Dendritic cell treated with granulocyte-macrophage colony-stimulating factor and Interleukin-4, amounts not matched to agents 40 ng/mL and 50 ng/mL, for 4 days (primary cell): Measurements from ENCODE around the gene DNMT3B.

Experiments used
- H3K27ac Mint-ChIP-seq: one replicate; pipeline ENCODE4 v1.8.0; 2022; ENCODE audit warnings: mild to moderate bottlenecking, mixed read lengths
- H3K27me3 Mint-ChIP-seq: one replicate; pipeline ENCODE4 v1.8.0; 2022; ENCODE audit warnings: mild to moderate bottlenecking, mixed read lengths
- H3K36me3 Mint-ChIP-seq: one replicate; pipeline ENCODE4 v1.8.0; 2022; ENCODE audit warnings: low read depth, mixed read lengths
- H3K4me1 Mint-ChIP-seq: one replicate; pipeline ENCODE4 v1.8.0; 2022; ENCODE audit warnings: low read depth, mixed read lengths
- H3K4me3 Mint-ChIP-seq: one replicate; pipeline ENCODE4 v1.8.0; 2022; ENCODE audit warnings: mild to moderate bottlenecking, moderate library complexity, mixed read lengths
- H3K9me3 Mint-ChIP-seq: one replicate; pipeline ENCODE4 v1.8.0; 2022; ENCODE audit warnings: mixed read lengths
- intact Hi-C: fragments of 100-400 bp; cut with micrococcal nuclease; formaldehyde crosslinking; loops from one replicate; pipeline ENCODE4 v1.15.0; 2022

The DNMT3B gene

DNA sequence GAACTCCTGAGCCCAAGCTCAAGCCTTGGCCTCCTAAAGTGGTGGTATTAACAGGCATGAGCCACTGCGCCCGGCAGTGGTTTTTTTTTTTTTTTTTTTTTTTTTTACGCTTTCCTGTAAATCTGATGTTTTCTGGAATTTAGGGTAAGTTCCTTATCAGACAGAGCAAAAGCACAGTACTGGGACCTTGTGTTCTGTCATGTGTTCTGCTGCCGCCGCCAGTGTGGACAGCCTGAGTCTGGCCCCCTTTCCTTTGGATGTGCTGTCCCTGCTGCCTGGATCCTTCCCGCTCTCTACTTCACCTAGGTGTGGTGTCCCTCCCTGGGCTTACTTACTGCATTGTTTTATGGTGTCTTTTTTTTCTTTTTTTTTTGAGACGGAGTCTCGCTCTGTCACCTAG, 11.7 kb downstream of the DNMT3B start:
- H3K27ac Mint-ChIP-seq = no peak overlapping the region
- intact Hi-C loops = no loop called here
- no peaks in the 10 kb centered on the region for H3K9me3 Mint-ChIP-seq
- H3K4me1 Mint-ChIP-seq = peaks cover 11% of the 10 kb centered on the region
- H3K4me3 Mint-ChIP-seq = no peak overlapping the region
- no peaks in the 10 kb centered on the region for H3K36me3 Mint-ChIP-seq
- H3K27me3 Mint-ChIP-seq = no peaks in the 10 kb centered on the region

DNA sequence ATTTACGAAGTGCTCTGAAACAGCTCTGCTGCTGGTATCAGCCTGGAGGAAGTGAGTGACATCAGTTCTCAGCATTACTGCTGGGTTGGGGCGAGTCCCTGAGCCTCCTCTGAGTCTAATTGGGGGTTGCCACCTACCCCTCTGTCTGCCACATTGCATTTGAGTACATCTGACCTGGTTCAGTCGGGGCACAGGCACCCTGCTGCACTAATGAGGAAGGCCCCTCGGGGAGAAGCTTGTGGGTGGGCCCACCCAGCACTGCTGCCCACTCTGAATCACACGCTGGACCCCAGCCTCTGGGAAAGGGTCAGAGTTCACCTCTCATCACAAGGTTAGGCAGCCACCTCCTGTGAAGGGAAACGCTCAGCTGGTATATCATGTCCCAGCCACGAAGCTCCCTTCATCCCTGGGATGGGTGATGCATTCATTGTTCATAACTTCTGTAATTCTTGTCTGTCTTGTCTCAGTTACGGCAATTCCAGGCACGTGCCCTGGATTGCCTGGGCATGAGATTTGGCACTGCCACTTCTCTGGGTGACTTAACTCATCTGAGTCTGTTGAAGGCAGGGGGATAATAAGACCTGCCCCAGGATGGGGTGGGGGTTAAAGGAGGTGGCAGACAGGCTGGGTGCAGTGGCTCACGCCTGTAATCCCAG, 13.3 kb downstream of the DNMT3B start:
- peaks cover 11% of the 10 kb centered on the region for H3K4me1 Mint-ChIP-seq
- H3K27me3 Mint-ChIP-seq = no peaks in the 10 kb centered on the region
- intact Hi-C loops = no loop called here
- no peak overlapping the region for H3K27ac Mint-ChIP-seq
- H3K9me3 Mint-ChIP-seq = no peaks in the 10 kb centered on the region
- H3K36me3 Mint-ChIP-seq = no peaks in the 10 kb centered on the region
- no peak overlapping the region for H3K4me3 Mint-ChIP-seq

DNA sequence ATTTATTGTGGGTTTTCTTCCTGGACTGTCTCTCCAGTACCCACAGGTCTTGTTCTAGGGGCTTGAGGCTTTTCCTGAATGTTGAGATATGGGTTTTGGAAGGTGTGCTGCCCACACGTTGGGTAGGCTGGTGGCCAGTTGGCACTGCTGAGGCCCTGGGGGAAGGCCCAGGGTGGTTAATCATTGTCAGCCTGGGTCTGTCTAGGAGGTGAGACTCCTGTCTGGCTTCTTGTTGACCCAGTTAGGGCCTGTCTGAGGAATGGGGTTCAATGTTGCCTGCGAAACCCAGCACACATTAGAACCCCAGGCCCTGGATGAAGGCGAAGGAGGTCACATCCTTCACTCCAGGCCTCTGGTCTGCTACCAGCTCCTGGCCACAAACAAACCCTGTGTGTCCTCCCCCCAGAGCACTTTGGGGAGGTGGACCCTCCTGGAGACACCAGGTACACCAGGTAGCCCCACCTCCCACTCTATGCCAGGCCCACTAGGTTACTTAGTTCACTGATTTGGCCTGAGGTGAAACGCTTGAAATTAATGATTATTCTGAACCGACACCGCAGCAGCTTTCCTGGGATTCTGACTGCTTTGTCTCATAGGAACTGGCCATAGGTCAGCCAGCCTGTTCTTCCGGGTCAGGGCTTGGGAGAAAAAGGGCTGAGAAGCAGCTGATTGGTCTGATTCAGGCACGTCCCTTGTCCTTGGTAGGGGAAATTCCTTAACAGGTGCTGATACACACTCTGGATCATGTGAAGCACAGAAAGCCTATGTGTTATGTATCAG, 15.2 kb downstream of the DNMT3B start:
- Mint-ChIP-seq H3K27me3 (no peaks in the 10 kb centered on the region), H3K4me1 (peaks cover 5% of the 10 kb centered on the region), H3K9me3 (no peaks in the 10 kb centered on the region), H3K27ac (no peak overlapping the region), H3K4me3 (no peak overlapping the region), H3K36me3 (no peaks in the 10 kb centered on the region)
- intact Hi-C loops = no loop called here

DNA sequence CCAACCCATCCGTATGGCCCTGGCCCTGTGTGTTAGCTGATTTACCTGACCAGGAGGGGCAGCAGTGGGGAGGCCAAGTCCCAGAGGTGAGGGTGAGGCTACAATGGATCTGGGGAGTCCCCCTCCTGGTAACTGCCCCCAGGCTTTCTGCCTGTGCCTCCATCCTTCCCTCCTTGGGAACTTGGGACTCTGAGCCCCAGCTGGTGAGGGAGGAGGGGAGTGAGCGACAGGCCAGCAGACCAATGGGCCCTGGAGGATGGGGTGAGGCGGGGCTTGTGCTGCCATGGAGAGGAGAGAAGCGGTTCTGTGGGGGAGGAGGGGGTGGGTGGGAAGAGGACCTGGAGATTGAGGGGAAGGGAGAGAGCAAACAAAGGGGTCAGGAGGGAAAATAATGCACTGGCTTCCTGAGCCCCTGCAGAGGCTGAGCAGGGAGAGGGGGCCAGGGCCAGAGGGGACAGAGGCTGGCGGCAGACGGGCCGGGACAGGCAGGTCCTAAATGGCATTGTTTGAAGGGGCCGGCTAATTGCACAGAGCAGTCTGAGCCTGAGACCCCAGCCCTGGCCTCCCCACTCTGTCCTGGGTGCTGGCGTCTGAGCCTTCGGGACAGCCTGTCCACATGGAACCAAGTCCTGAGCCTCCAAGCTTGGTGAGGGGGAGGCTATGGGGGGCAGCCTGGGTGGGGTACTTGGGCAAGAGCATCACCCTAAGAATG, 17.5 kb downstream of the DNMT3B start:
- no peaks in the 10 kb centered on the region for H3K9me3 Mint-ChIP-seq
- intact Hi-C loops = loop anchor here (2.0 kb wide), 1 partner anchor 107 kb away; the partner anchor contains the start of gene C20orf203
- peaks cover 5% of the 10 kb centered on the region for H3K4me1 Mint-ChIP-seq

DNA sequence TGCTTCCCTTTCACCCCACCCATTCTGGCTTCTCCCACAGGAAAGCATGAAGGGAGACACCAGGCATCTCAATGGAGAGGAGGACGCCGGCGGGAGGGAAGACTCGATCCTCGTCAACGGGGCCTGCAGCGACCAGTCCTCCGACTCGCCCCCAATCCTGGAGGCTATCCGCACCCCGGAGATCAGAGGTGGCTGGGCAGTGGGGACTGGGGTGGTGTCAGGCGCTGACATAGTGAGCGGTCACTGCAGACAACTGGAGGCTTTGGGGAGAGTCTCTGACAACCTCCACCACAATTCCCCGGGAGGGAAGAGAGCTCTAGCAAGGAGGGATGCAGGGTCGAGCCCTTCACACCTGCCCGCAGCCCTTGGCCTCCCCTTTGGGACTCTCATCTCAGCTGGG, 18.1 kb downstream of the DNMT3B start:
- intact Hi-C loops = no loop called here

More for the DNA sequence above, 17.5 kb downstream of the DNMT3B start:
- H3K4me3 Mint-ChIP-seq = no peak overlapping the region
- H3K27me3 Mint-ChIP-seq = no peaks in the 10 kb centered on the region
- no peaks in the 10 kb centered on the region for H3K36me3 Mint-ChIP-seq
- no peak overlapping the region for H3K27ac Mint-ChIP-seq

DNA sequence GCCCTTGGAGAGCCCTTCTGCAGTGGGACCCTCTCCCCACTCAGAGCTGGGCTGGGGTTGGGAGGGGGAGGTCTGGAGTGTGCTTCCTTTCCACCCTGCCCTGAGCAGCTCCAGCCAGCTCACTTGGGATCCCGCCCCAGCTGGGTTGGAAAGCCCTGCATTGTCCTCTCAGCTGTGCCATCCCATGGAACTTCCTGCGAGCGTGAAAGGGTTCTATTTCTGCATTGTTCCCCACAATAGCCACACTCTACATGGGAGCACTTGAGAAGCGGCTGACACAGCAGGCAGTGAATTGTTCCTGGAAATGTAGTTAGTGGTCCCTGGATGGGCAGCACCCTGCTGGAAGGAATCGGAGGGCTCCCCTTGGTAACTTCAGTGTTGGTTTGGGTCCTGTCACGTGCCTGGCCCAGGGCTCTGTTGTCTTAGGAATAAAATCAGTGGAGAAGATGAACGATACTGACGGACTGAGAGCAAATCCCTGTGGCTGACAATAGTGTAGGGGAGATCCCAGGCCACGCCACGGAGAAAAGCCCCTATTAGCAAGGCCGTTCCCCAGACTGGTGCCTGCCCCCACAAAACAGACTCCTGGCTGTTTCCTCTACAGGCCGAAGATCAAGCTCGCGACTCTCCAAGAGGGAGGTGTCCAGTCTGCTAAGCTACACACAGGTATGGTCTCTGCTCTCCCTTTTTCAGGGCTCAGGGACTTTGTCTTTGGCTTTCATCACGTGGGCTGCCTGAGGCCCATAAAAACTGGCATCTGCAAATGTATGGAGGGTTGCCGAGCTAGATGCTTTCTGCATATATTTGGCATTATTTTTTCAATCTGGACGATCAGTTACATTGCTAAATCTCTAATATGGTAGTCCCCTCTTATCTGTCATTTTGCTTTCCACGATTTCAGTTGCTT, 18.8 kb downstream of the DNMT3B start:
- no peaks in the 10 kb centered on the region for H3K36me3 Mint-ChIP-seq
- no peaks in the 10 kb centered on the region for H3K27me3 Mint-ChIP-seq
- H3K27ac Mint-ChIP-seq = no peak overlapping the region
- H3K4me1 Mint-ChIP-seq = peaks cover 5% of the 10 kb centered on the region
- H3K9me3 Mint-ChIP-seq = no peaks in the 10 kb centered on the region
- no peak overlapping the region for H3K4me3 Mint-ChIP-seq
- intact Hi-C loops = no loop called here

More for the DNA sequence above, 18.1 kb downstream of the DNMT3B start:
- Mint-ChIP-seq H3K27me3 (no peaks in the 10 kb centered on the region), H3K4me3 (no peak overlapping the region), H3K4me1 (peaks cover 5% of the 10 kb centered on the region), H3K27ac (no peak overlapping the region), H3K9me3 (no peaks in the 10 kb centered on the region), H3K36me3 (no peaks in the 10 kb centered on the region)

DNA sequence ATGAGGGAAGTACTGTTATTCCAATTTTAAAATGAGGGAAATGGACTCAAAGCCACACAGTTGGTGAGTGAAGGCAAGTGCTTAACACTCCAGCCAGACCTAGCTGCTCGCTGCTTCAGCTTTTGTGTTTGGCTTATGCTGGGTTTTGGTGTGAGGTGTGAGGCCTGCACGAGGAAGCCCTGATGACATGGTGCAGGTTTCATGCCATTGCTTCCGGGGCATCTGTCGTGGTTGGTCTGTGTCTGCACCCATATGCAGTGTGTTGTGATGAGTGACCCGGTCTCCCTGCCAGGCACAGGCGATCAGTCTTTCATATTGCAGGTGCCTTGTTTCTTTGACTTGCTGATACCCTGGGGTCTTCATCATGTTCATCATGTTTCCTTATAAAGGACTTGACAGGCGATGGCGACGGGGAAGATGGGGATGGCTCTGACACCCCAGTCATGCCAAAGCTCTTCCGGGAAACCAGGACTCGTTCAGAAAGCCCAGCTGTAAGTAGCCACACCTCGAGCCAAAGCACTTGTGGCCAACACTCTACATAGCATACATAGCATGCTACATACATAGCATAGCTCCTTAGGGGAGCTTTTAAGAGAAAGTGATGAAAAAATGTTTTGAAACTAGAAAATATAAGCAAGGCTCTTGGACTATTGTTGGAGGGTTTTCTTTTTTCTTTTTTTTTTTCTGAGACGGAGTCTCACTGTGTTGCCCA, 22.3 kb downstream of the DNMT3B start:
- Mint-ChIP-seq H3K4me3 (no peak overlapping the region), H3K4me1 (no peaks in the 10 kb centered on the region), H3K27me3 (no peaks in the 10 kb centered on the region), H3K9me3 (no peaks in the 10 kb centered on the region), H3K27ac (no peak overlapping the region), H3K36me3 (no peaks in the 10 kb centered on the region)
- intact Hi-C loops = no loop called here

DNA sequence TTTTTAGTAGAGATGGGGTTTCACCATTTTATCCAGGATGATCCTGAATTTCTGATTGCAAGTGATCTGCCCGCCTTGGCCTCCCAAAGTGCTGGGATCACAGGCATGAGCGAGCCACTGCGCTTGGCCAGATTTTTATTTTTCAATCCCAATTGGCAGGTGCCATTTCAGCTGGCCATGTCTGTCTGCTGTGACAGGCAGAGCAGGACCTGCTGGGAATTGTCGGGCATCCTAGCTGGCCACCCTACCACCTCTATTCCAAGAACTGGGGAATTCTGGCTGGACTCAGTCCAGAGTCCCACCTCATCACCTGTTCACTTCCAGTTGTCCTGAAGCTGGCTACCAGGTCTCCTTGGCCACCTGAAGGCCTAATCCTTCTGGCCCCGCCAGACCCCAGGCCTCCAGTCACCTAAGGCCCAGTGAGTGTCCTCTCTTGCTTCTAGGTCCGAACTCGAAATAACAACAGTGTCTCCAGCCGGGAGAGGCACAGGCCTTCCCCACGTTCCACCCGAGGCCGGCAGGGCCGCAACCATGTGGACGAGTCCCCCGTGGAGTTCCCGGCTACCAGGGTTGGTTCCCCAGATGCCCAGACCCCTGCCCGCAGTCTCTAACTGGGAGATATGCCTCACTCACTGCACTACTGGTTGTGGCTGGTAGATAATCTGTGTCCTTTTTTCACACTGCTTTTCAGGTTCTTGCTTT, 24.0 kb downstream of the DNMT3B start:
- no peak overlapping the region for H3K27ac Mint-ChIP-seq
- no peak overlapping the region for H3K4me3 Mint-ChIP-seq
- no peaks in the 10 kb centered on the region for H3K27me3 Mint-ChIP-seq
- H3K9me3 Mint-ChIP-seq = no peaks in the 10 kb centered on the region
- intact Hi-C loops = no loop called here
- peaks cover 9% of the 10 kb centered on the region for H3K4me1 Mint-ChIP-seq
- H3K36me3 Mint-ChIP-seq = no peaks in the 10 kb centered on the region

DNA sequence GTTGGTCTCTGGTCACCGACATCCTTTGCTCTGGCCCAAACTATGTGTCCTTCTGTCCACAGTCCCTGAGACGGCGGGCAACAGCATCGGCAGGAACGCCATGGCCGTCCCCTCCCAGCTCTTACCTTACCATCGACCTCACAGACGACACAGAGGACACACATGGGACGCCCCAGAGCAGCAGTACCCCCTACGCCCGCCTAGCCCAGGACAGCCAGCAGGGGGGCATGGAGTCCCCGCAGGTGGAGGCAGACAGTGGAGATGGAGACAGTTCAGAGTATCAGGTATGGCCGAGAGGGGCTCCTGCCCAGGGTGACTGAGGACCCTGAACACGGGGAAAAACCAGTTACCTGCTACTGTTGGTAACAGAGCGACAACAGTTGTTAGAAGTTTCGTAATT, 25.0 kb downstream of the DNMT3B start:
- no peaks in the 10 kb centered on the region for H3K27me3 Mint-ChIP-seq
- H3K27ac Mint-ChIP-seq = no peak overlapping the region
- no peaks in the 10 kb centered on the region for H3K36me3 Mint-ChIP-seq
- no peaks in the 10 kb centered on the region for H3K9me3 Mint-ChIP-seq
- peaks cover 9% of the 10 kb centered on the region for H3K4me1 Mint-ChIP-seq
- no peak overlapping the region for H3K4me3 Mint-ChIP-seq
- intact Hi-C loops = no loop called here

DNA sequence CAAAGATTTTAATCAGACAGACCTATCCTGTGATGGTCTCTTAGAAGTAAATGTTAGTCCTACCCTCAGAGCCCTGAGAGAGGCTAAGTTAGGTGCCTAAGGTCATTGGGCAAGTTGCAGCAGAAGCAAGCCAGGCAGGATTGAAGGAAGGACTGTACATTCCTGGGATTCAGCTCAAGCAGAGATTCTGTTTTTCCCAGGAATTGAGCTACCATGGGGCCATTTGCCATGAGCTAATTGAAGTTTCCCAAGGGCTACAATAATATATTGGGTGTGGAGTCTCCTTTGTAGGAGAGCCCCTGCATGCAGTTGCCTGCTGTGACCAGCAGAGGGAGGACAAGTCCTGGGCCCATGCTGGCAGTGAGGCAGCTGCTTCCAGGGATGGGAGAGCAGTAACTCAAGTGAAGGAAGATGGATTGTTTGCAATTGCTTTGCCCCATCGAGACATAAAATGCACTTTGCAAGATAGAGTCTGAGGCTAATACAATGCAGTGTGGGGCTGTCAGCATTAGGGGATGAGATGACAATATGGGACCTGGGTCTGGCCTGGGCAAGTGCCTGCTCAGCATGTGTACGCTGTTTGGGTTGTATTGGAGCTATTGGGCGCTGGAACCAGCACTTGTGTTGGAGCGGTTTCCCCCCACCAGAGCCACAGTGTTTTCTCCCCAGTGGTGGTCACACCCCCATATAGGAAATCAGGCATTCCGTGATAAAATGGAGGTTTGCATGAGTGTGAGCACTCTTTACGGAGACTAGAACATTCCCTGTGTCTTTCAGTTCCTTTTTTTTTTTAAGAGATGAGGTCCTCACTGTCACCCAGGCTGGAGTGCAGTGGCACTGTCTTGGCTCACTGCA, 27.9 kb downstream of the DNMT3B start:
- Mint-ChIP-seq H3K4me3 (no peak overlapping the region), H3K27ac (no peak overlapping the region), H3K9me3 (no peaks in the 10 kb centered on the region), H3K36me3 (no peaks in the 10 kb centered on the region), H3K4me1 (peaks cover 9% of the 10 kb centered on the region), H3K27me3 (no peaks in the 10 kb centered on the region)
- intact Hi-C loops = loop anchor here (1.0 kb wide), 1 partner anchor 104 kb away; no protein-coding TSS in a partner anchor

DNA sequence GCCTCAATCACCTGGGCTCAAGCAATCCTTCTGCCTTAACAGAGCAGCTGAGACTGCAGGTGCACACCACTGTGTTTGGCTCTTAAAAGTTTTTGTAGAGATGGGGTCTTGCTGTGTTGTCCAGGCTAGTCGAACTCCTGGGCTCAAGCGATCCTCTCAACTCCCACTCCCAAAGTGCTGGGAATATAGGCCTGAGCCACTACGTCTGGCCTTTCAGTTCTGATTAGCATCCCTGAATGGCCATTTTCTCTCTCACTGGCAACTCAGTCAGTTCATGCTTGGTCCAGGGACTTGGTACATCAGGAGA, 28.5 kb downstream of the DNMT3B start:
- intact Hi-C loops = loop anchor here (1.0 kb wide), 1 partner anchor 104 kb away; no protein-coding TSS in a partner anchor
- H3K27ac Mint-ChIP-seq = no peak overlapping the region
- H3K4me3 Mint-ChIP-seq = no peak overlapping the region
- no peaks in the 10 kb centered on the region for H3K36me3 Mint-ChIP-seq
- H3K27me3 Mint-ChIP-seq = no peaks in the 10 kb centered on the region
- H3K4me1 Mint-ChIP-seq = peaks cover 9% of the 10 kb centered on the region
- H3K9me3 Mint-ChIP-seq = no peaks in the 10 kb centered on the region

DNA sequence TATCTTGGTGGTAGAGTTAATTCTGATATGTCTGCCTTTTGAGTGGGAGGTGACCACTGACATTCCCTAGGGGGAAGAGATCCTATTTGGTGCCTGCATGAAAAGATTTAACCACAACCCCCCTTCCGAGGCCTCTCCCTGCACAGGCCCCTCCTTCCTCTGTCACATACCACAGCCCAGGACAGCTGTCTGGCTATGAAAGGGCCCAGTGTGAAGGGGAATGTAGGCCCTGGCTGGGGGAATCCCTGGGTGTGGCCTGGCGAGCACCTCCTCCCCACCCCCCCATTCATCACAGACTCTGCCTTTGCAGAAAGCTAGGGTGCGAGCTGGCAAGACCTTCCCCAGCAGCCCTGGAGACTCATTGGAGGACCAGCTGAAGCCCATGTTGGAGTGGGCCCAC, 30.1 kb downstream of the DNMT3B start:
- H3K4me1 Mint-ChIP-seq = peaks cover 9% of the 10 kb centered on the region
- H3K27ac Mint-ChIP-seq = no peak overlapping the region
- no peak overlapping the region for H3K4me3 Mint-ChIP-seq
- no peaks in the 10 kb centered on the region for H3K36me3 Mint-ChIP-seq
- intact Hi-C loops = no loop called here
- no peaks in the 10 kb centered on the region for H3K27me3 Mint-ChIP-seq
- H3K9me3 Mint-ChIP-seq = no peaks in the 10 kb centered on the region
